Measurements from ENCODE around the gene GABRA5. TPM values are rescaled to one million over a fixed set of nuclear protein-coding genes. Genes with fewer than 3 reads are reported as not detected.

The GABRA5 gene
- total and polyA plus RNA-seq, 3 experiments from 2014 or later = not detected

Other genes with a start within 250 kb of the GABRA5 start
- gene GABRB3, start 94.0 kb upstream of the GABRA5 start, total RNA-seq = not detected
- gene GABRB3, start 94.0 kb upstream of the GABRA5 start, polyA plus RNA-seq = not detected
- not detected for gene GABRG3, start 104.1 kb downstream of the GABRA5 start, total RNA-seq
- gene GABRG3, start 104.1 kb downstream of the GABRA5 start, polyA plus RNA-seq = not detected